ENCODE measurements around the gene SUN1. TPM values are rescaled to one million over a fixed set of nuclear protein-coding genes. Genes with fewer than 3 reads are reported as not detected.

Gene SUN1
- total and polyA plus RNA-seq, 2 of the 8 experiments (the other 6 are each of a cell fraction or from before 2014, with no cell fraction given) = 108 to 158 TPM

DNA sequence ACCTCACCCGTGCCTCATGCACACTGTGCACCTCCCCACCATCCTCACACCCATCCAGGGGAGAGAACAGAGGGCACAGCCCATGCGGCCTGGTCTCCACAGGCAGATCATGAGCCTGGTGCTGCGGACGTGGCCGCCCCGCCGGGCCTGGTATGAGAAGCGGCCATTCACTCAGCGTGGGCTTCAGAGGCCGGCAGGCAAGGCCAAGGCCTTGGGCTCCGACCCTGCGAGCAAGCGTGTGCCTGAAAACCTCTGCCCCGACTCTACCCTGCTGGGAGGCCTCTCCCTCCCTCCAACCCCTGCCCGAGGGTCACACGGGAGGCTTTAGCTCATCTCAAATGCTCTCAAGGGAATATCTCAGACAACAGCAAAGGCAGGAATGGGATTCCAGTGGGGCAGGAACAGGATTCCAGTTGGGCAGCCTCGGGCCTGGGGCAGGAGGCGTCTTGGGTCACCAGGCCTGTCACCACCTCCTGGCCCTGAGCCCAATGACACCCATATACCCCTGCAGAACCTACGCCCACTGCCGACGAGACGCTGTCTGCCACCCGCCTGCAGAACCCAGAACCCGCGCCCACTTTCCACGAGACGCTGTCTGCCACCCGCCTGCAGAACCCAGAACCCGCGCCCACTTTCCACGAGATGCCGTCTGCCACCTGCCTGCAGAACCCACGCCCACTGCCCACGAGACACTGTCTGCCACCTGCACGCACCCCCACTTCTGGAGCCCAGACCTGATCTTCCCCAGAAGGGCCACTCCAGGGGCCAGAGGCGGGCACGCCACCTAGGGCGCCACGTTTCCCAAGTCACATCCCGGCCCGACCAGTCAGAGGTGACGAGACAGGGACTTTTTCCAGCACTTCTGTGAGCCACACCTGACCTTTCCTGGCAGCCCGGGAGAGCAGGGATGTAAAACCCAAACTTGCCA is 83.3 kb downstream of the SUN1 start:
- Histone ChIP-seq H4K5ac (ENCODE audit: insufficient read length, low read depth, low read length) (no peak overlapping the region), H3K4me1 (replicated peaks in 1 of 4; ENCODE audit: control insufficient read depth in 3 of 4, insufficient read depth in 4 of 4, low read length in 3 of 4) (peaks cover 0 to under 1% (median 0%) of the 10 kb centered on the region in 4 experiments; a peak in 1 of 7 replicates), H3K14ac (ENCODE audit: insufficient read length) (no peak overlapping the region), H3K27ac (ENCODE audit: low read depth, low read length) (no peak overlapping the region), H4K20me1 (replicated peaks in 1 of 2; ENCODE audit: control insufficient read depth in 1 of 2, insufficient read depth in 2 of 2, low read length in 2 of 2) (peaks cover 0 to under 1% of the 10 kb centered on the region in 2 experiments), H2BK20ac (ENCODE audit: low read length) (no peak overlapping the region), H2BK120ac (replicated peaks; ENCODE audit: low read depth, low read length) (no peak overlapping the region), H3K79me1 (ENCODE audit: low read depth, low read length) (no peaks in the 10 kb centered on the region), H3K9ac (replicated peaks in 1 of 4; ENCODE audit: extremely low read depth in 1 of 4, low read depth in 3 of 4, low read length in 3 of 4) (0 out of 7 replicates have a peak overlapping the region, but pooled peaks of 1 of the 4 experiments have one; percentile 5), H3K4me3 (ENCODE audit: extremely low read depth in 1 of 4, insufficient read depth in 2 of 4, low read depth in 3 of 4, low read length in 4 of 4) (no peak overlapping the region), H4K91ac (replicated peaks; ENCODE audit: insufficient read length, low read length) (no peak overlapping the region), H2AFZ (ENCODE audit: low read length) (no peak overlapping the region), H3K79me2 (ENCODE audit: control insufficient read depth in 1 of 2, insufficient read depth in 2 of 2, low read length in 2 of 2) (no peaks in the 10 kb centered on the region), H3K56ac (replicated peaks; ENCODE audit: insufficient read length, low read depth, low read length) (no peak overlapping the region), H3K4ac (replicated peaks; ENCODE audit: insufficient read length, low read depth, low read length) (no peak overlapping the region), H3K4me2 (ENCODE audit: insufficient read depth in 1 of 2, low read depth in 2 of 2, low read length in 2 of 2) (no peak overlapping the region), H2BK5ac (ENCODE audit: low read depth, low read length) (peak overlapping the region; percentile 16; the same call in 1 of the 2 replicates), H3K27me3 (replicated peaks in 1 of 4; ENCODE audit: control insufficient read depth in 3 of 4, extremely low read depth in 1 of 4, insufficient read depth in 3 of 4, low read length in 3 of 4) (no peaks in the 10 kb centered on the region), H3K23ac (ENCODE audit: insufficient read length) (no peak overlapping the region), H3K23me2 (ENCODE audit: low read depth, low read length) (no peaks in the 10 kb centered on the region), H3K18ac (ENCODE audit: extremely low read depth, low read length) (no peak overlapping the region), H3K9me3 (ENCODE audit: insufficient read depth in 2 of 2, low read depth in 1 of 2, low read length in 1 of 2) (no peaks in the 10 kb centered on the region), H2AK5ac (ENCODE audit: low read depth, low read length) (0 out of 2 replicates have a peak overlapping the region, but pooled peaks have one; percentile 24), H2BK15ac (ENCODE audit: low read length) (no peak overlapping the region), H4K8ac (ENCODE audit: extremely low read depth, insufficient read depth, low read length) (no peak overlapping the region; the same call in 1 of the 2 replicates), H3K36me3 (ENCODE audit: control insufficient read depth in 2 of 4, insufficient read depth in 4 of 4, low read length in 3 of 4) (no peaks in the 10 kb centered on the region), H2BK12ac (ENCODE audit: low read depth, low read length) (no peak overlapping the region)
- WGBS, 2 experiments (ENCODE audit: extremely low coverage in 1 of 2, insufficient coverage in 1 of 2, insufficient read length in 1 of 2, insufficient replicate concordance in 2 of 2, low coverage in 1 of 2, low lambda C conversion rate in 2 of 2, missing lambda C conversion rate in 1 of 2) = 93% methylated on average over 43 of the region's 43 CpGs; no CpG with 5 or more reads in 1 of the 2 experiments
- DNase-seq (ENCODE audit: low read depth in 1 of 2, low spot score in 2 of 2) (no peak), FAIRE-seq (no peak)
- CTCF ChIA-PET (ENCODE audit: partially characterized antibody) = no interaction called here
- POLR2A ChIA-PET (ENCODE audit: partially characterized antibody) = no interaction called here
- TF ChIP-seq RBBP5 (IDR thresholded peaks at IDR 0.05; ENCODE audit: borderline replicate concordance, low read depth, low read length) = no peak
